Head of caudate nucleus (tissue), 42 donors: ENCODE measurements around the gene ANKS1A.

Source experiments
- DNase-seq, 42 donors: peaks; one replicate each; pipeline versions ENCODE4 v3.0.0 to v3.0.0-alpha.2; 2020 to 2021; ENCODE audit warnings: mixed read lengths in 7 of 42
- intact Hi-C: fragments of 100-400 bp; cut with DNase I; formaldehyde crosslinking; loops from one replicate; pipeline ENCODE4 v1.15.0; 2022

The ANKS1A gene

DNA sequence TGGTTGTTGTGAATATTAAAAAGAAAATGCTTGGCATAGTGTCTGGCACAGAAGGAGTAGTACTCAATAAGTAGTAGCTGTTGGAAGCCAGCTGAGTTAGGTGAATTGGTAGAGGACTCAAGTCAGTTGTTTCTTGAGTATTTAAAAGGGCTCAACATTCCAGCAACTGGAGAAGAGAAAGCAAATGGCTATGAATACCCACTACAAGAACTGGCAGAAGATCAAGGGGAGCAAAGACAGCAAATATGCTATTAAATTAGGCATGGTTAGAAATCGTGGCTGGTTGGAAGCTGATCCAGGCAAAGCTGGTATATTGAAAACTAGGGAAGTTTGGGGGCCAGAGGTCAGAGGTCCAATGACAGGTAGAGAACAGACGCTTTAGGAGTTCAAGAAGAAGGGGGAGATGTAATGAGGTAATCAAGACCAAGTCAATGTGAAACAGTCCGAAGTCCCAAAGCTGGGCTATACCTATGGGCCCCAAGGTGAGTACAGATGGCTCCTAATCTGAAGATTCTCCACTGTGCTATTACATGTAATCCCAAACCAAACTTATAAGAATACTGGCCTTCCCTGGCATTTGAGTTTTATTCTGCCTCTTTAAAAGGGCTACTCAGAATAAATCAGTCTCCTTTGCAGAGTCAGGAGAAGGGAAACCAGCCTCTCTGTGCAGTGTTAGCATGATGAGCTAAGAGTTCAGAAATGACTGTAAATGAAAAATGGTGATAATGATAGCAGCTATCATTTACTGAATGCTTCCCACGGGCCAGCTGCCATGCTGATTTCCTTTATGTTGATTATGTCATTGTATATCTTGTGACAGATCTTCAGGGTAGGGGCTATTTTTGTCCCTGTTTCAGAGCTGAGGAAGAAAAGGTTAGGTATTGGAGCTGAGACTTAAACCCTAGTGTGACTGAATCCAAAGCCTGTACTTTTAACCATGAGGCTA, 122.3 kb downstream of the ANKS1A start:
- no peak for DNase-seq
- intact Hi-C loops = no loop called here

DNA sequence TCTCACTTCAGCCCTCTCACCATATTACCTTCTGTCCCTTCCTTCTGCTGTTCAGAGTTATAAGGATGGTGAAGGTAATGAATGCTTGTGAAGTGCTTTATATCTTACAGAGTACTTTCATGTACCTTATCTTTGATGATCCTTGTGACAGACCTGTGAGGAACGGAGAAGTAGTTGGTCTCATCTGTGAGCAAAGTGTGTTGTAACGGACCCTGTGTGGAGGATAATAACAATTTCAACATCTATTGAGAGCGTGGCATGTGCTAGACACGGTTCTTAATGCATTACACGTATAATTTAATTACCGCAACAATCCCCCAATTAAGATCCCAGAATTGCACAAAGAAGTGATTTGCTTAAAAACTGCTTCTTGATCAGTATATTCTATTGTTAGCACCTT, 124.6 kb downstream of the ANKS1A start:
- intact Hi-C loops = no loop called here

DNA sequence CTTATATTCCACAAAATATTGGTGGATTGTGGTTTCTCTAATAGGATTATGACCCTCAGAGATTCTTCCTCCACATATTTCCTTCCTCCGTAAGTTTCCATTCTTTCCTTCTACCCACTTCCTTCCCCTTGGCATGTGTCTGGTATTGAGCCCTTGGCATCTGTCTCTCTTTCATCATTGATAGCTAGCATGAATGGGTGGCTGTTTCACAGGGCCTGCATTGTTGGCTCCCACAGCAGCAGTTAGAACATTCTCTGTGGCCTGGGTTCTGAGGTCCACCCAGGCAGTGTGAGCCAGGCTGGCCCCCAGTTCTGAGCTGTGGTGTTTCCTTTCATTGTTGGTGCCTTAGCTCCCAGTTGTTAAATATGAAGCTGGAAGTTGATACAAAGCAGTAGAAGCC, 125.3 kb downstream of the ANKS1A start:
- intact Hi-C loops = no loop called here

More for the DNA sequence above, 124.6 kb downstream of the ANKS1A start:
- no peak for DNase-seq

DNA sequence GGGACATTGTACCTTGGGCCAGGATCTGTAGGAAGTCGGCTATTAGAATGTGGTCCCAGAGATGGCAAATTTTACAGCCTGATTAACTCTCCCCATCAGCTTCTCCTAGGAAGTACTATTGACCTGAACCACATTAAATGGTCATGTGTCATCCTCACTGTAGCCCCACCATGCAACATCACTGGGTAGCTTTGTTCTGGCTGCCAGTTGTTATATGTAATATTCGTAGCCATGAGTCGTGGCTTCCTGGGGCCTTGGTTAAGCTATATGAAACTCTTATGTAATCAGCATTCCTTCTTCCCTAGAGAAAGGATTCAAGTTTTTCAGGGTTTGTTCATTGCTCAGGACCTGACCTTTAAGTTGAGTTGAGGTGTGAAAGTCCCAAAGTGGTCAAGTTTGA, 125.7 kb downstream of the ANKS1A start:
- no peak for DNase-seq
- intact Hi-C loops = no loop called here

More for the DNA sequence above, 125.3 kb downstream of the ANKS1A start:
- DNase-seq = peak; percentile 53 to 93 (median 80)

DNA sequence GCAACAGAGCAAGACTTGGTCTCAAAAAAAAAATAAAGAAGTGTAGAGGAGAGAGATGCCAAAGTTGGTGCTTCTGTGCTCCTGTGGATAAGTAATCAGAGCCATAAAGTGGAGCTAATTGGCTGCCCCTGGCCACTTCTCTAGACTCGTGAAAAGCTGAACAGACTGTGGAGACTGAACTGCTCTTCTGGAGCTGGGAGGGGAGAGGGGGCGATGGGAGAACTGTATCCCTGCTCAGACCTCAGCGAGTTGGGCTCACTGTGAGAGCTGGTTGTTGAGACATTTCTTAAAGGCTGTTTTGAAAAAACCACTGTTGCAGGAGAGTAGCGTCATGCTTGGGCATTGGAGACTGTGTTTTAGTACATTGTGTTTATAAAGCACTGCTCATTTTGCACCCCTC, 126.4 kb downstream of the ANKS1A start:
- no peak for DNase-seq
- intact Hi-C loops = no loop called here

GRCh38 chr6:35015996-35016395, 126.9 kb downstream of the ANKS1A start:
- DNase-seq = no peak

DNA sequence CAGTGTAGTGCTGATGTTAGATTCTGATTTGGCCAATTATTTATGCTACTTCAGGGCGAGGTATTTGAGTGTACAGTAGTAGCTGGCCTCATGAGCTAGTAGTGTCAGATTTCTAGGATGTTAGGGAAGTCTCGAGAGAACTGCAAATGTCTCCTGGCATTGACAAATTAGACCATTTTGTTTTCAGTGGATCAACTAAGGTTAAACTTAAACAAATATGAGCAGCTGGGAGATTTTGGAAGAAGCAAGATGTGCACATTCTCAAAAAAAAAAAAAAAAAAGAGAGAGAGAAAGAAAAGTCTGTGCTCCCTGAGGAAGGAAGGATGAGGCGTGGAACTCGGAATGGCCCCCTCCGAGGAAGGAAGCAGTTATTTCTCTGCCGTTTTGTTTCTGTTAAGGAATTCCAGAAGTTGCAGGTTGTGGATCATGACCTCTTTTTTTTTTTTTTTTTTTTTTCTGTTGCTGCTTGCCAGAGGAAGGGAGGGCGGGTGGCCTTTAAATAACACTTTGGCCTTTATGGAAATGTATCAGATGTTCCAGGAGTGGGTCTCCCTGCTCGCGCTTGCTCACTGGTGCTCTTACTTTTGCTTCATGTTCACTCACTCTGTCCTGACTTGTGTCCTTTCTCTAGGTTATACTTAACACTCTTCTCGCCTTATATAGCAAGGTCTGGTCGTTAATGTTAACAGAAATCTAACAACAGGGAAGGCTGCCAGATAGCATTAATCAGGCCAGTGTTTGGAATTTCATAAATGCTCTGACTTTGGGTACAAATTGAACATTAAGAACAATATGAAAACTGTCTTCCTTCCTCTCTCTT, 127.7 kb downstream of the ANKS1A start:
- intact Hi-C loops = no loop called here
- peak in 1 of 42 donors; percentile 47 for DNase-seq

More at GRCh38 chr6:35015996-35016395, 126.9 kb downstream of the ANKS1A start:
- intact Hi-C loops = no loop called here

DNA sequence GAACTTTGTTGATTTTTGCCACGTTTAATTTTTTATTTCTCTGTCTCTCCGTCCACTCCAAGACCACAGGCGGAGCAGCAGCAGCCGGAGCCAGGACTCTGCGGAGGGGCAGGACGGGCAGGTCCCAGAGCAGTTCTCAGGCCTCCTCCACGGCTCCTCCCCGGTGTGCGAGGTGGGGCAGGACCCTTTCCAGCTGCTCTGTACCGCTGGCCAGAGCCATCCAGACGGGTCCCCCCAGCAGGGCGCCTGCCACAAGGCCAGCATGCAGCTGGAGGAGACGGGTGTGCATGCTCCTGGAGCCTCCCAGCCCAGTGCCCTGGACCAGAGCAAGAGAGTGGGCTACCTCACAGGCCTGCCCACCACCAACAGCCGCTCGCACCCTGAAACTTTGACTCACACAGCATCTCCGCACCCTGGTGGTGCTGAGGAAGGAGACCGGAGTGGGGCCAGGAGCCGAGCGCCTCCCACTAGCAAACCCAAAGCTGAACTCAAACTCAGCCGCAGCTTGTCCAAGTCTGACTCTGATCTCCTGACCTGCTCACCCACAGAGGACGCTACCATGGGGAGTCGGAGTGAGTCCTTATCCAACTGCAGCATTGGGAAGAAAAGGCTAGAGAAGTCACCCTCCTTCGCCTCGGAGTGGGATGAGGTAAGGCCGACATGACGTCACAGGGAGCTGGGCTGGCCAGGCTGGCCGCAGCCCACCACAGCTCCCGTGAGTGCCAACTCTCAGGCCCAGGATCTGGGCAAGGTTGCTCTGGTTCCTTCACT, 128.5 kb downstream of the ANKS1A start:
- intact Hi-C loops = no loop called here
- DNase-seq = peak in 1 of 42 donors; percentile 42

DNA sequence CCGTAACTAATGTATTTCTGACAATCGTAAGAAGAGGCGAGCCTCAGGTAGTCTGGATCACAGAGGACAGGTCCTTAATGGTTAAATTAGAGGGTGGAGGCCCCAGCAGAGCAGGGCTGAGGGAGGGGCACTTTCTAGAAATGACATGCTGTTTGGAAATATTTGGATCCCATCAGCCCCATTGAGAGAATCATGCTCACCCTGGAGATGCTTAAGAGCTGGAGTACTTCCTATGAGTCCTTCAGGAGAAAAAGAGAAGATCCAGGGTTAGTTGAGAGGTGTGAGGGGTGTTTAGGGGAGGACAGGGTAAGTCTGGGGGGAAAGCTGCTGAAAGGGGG, 129.1 kb downstream of the ANKS1A start:
- intact Hi-C loops = no loop called here
- no peak for DNase-seq

GRCh38 chr6:35018746-35019145, 129.7 kb downstream of the ANKS1A start:
- intact Hi-C loops = no loop called here

GRCh38 chr6:35019171-35019570, 130.1 kb downstream of the ANKS1A start:
- DNase-seq = no peak
- intact Hi-C loops = no loop called here

More at GRCh38 chr6:35018746-35019145, 129.7 kb downstream of the ANKS1A start:
- DNase-seq = no peak

DNA sequence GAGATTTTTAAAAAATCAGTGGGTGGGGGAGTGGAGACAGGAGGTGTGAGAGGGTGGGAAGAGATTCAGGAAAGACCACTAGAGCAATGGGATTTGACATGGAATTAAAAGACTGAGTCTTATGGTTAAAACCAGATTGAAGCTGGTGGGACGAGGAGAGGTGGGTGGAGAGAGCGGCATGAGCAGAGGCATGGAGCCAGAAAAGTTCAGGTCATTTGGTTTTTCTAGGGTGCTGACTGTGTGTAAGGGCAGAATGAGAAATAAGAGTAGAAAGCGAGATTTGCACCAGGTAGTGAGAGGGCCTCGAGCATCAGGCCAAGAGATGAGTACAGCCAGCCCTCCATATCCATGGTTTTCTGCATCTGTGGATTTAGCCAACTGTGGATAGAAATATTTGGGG, 130.8 kb downstream of the ANKS1A start:
- intact Hi-C loops = no loop called here
- DNase-seq = peak in 1 of 42 donors; percentile 38

GRCh38 chr6:35021004-35021403, 131.9 kb downstream of the ANKS1A start:
- DNase-seq = peak in 1 of 42 donors; percentile 49
- intact Hi-C loops = no loop called here

- intact Hi-C loops = no loop called here
- DNase-seq = peak in 1 of 42 donors; percentile 38
Measured at GRCh38 chr6:35023091-35024000, 134.3 kb downstream of the ANKS1A start.

DNA sequence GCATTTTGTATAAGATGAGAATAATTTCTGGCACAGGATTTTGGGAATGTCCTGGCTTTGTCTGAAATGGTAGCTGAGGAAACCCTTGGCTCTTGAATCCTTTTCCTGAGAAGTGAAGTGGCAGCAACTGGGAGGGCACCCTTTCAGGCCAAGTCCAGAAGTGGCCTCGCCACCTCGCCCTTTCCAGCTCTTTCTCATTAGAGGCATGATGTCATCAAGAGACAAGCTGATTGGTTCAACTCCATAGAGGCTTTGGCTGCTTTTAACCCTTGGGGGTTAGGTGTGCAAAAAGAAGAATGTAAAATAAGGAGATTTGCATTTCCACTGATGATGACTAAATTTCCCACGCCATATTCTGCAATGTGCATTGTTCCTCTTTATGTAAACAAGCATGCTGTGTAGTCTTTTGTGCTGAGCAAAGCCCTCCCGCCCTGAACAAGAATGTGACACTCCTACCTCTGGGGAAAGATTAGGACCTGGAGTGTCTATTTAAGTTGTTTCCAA, 135.5 kb downstream of the ANKS1A start:
- peak in 35 of 42 donors; percentile 33 to 84 (median 57) for DNase-seq
- intact Hi-C loops = no loop called here

DNA sequence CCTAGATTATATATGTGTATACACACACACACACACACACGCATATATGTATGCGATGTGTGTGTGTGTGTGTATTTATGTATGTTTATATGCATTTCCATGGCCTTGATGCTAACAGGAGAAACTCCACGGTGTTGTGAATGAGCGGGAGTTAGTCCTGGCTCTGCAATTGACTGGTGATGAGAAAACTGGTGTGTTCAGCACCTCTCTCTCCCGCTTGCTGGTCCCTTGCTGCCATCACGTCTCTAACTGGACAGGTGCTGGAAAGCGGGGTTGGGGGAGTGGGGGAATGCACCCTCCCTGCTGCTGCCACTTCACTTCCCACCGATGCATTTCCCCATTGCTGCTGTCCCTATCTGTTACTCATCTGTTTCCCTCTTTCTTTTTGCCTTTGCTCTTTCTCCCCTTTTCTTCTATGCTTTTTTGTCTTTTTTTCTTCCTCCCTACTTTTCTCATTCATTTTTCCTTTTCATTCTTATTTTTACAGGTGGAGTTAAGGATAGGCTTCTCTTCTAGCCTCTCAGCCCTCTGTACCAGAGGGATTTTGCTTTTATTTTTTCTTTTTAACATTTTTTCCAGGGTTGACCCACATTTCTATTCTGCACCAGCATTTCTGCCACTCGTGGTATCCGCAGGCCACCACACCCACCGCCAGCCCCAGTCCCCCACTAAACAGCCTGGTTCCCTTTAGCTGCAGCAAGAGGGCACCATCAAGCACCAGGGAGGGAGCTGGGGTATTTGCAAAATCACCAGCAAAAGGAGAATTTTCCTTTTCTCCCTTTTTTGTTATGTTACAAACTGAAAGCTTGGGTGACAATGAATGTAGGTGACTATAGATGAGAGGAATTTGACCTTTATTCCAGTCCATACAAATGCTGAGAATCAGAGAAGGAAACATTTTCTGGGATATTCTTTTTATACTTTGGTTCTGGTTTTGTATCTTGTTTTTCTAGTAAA, 136.5 kb downstream of the ANKS1A start:
- intact Hi-C loops = no loop called here
- peak in 18 of 42 donors; percentile 30 to 80 (median 46) for DNase-seq
